WI38 (cell line): ENCODE data around the gene BRS3.

Experiments used
- H3K4me3 ChIP-seq: 2 replicates; pipeline ENCODE4 v1.5.1; 2011; ENCODE audit warnings: low read depth, mild to moderate bottlenecking, control low read depth, low read length
- CTCF ChIP-seq: IDR thresholded peaks from 2 replicates; pipeline ENCODE4 v1.5.1; 2012; ENCODE audit warnings: low read depth, mild to moderate bottlenecking, control low read depth, low read length

The BRS3 gene

GRCh38 chrX:136541294-136541693 is 53.5 kb downstream of the BRS3 start:
- TF ChIP-seq CTCF: no peak
- no peak overlapping the region for H3K4me3 ChIP-seq

- no peak overlapping the region for H3K4me3 ChIP-seq
- no peak for TF ChIP-seq CTCF
Measured at GRCh38 chrX:136542281-136542680, 54.5 kb downstream of the BRS3 start.
